Stimulated activated effector memory CD8-positive, alpha-beta T cell treated with anti-CD3 and anti-CD28 coated beads, Interleukin-12 subunit alpha, Interleukin-12 subunit beta, amount 100 ng/mL, for 72 hours (primary cell): ENCODE measurements around the gene KLF2.
"Not testable (repeated sequence)": the region's sequence is repeated elsewhere in the genome, so short reads cannot be mapped to it uniquely, and the experiment has no call there.

Experiments used
- ATAC-seq: fragments of 150-1000 bp; cut with Tn5 transposase; 2 replicates; pipeline ENCODE4 v1.10.0; 2021
- DNase-seq, 2 donors: peaks; one replicate each; pipeline ENCODE4 v3.0.0; 2021 to 2022; ENCODE audit warnings: low spot score in 2 of 2
- H3K27ac Mint-ChIP-seq: one replicate; pipeline ENCODE4 v1.8.0; 2022; ENCODE audit warnings: mild to moderate bottlenecking, mixed read lengths
- H3K36me3 Mint-ChIP-seq: one replicate; pipeline ENCODE4 v1.8.0; 2022; ENCODE audit warnings: mild to moderate bottlenecking, mixed read lengths
- H3K4me1 Mint-ChIP-seq: one replicate; pipeline ENCODE4 v1.8.0; 2022; ENCODE audit warnings: mixed read lengths
- H3K4me3 Mint-ChIP-seq: one replicate; pipeline ENCODE4 v1.8.0; 2022; ENCODE audit warnings: mild to moderate bottlenecking, mixed read lengths
- H3K9me3 Mint-ChIP-seq: one replicate; pipeline ENCODE4 v1.8.0; 2022; ENCODE audit warnings: mixed read lengths

The KLF2 gene

GRCh38 chr19:16298334-16298733 lies 26.3 kb upstream of the KLF2 start:
- Mint-ChIP-seq H3K4me3 (no peak overlapping the region), H3K27ac (no peak overlapping the region), H3K4me1 (no peaks in the 10 kb centered on the region)

GRCh38 chr19:16301999-16302694 lies 22.5 kb upstream of the KLF2 start:
- Mint-ChIP-seq H3K27ac (no peak overlapping the region), H3K9me3 (no peaks in the 10 kb centered on the region), H3K36me3 (no peaks in the 10 kb centered on the region), H3K4me3 (no peak overlapping the region), H3K4me1 (no peaks in the 10 kb centered on the region)
- ATAC-seq: no peak
- no peak for DNase-seq

More at GRCh38 chr19:16298334-16298733, 26.3 kb upstream of the KLF2 start:
- no peaks in the 10 kb centered on the region for H3K9me3 Mint-ChIP-seq
- ATAC-seq: no peak
- no peaks in the 10 kb centered on the region for H3K36me3 Mint-ChIP-seq
- DNase-seq: no peak

GRCh38 chr19:16303755-16304154 lies 20.9 kb upstream of the KLF2 start:
- H3K9me3 Mint-ChIP-seq: no peaks in the 10 kb centered on the region
- no peak for DNase-seq
- H3K4me3 Mint-ChIP-seq: no peak overlapping the region
- no peaks in the 10 kb centered on the region for H3K4me1 Mint-ChIP-seq
- no peaks in the 10 kb centered on the region for H3K36me3 Mint-ChIP-seq
- ATAC-seq: no peak
- H3K27ac Mint-ChIP-seq: no peak overlapping the region

- DNase-seq, H3K27ac Mint-ChIP-seq, H3K4me3 Mint-ChIP-seq: not testable (repeated sequence)
Observed at GRCh38 chr19:16304511-16304910, 20.1 kb upstream of the KLF2 start.

GRCh38 chr19:16305060-16305459 lies 19.6 kb upstream of the KLF2 start:
- DNase-seq, H3K4me3 Mint-ChIP-seq, H3K27ac Mint-ChIP-seq, H3K4me1 Mint-ChIP-seq, ATAC-seq, H3K36me3 Mint-ChIP-seq, H3K9me3 Mint-ChIP-seq: not testable (repeated sequence)

More at GRCh38 chr19:16304511-16304910, 20.1 kb upstream of the KLF2 start:
- not testable (repeated sequence) for H3K36me3 Mint-ChIP-seq, H3K4me1 Mint-ChIP-seq, ATAC-seq, H3K9me3 Mint-ChIP-seq

GRCh38 chr19:16306728-16307402 lies 17.8 kb upstream of the KLF2 start:
- DNase-seq: no peak
- no peak overlapping the region for H3K4me3 Mint-ChIP-seq
- H3K9me3 Mint-ChIP-seq: no peaks in the 10 kb centered on the region
- no peak for ATAC-seq
- H3K36me3 Mint-ChIP-seq: no peaks in the 10 kb centered on the region
- no peaks in the 10 kb centered on the region for H3K4me1 Mint-ChIP-seq
- H3K27ac Mint-ChIP-seq: no peak overlapping the region

- Mint-ChIP-seq H3K36me3 (no peaks in the 10 kb centered on the region), H3K4me1 (no peaks in the 10 kb centered on the region), H3K4me3 (no peak overlapping the region), H3K9me3 (no peaks in the 10 kb centered on the region), H3K27ac (no peak overlapping the region)
- no peak for ATAC-seq
- no peak for DNase-seq
Observed at GRCh38 chr19:16308081-16308480, 16.5 kb upstream of the KLF2 start.

- Mint-ChIP-seq H3K4me3 (no peak overlapping the region), H3K27ac (no peak overlapping the region), H3K9me3 (no peaks in the 10 kb centered on the region), H3K36me3 (no peaks in the 10 kb centered on the region), H3K4me1 (no peaks in the 10 kb centered on the region)
- ATAC-seq (no peak), DNase-seq (no peak)
Observed at GRCh38 chr19:16309643-16310042, 15.0 kb upstream of the KLF2 start.

- DNase-seq (no peak), ATAC-seq (no peak)
- H3K27ac Mint-ChIP-seq: no peak overlapping the region
- H3K4me1 Mint-ChIP-seq: peaks cover 6% of the 10 kb centered on the region
- H3K4me3 Mint-ChIP-seq: no peak overlapping the region
- peaks cover 2% of the 10 kb centered on the region for H3K9me3 Mint-ChIP-seq
- H3K36me3 Mint-ChIP-seq: no peaks in the 10 kb centered on the region
Observed at GRCh38 chr19:16315825-16316505, 8.7 kb upstream of the KLF2 start.

- ATAC-seq (no peak), DNase-seq (no peak)
- H3K4me3 Mint-ChIP-seq: no peak overlapping the region
- H3K36me3 Mint-ChIP-seq: no peaks in the 10 kb centered on the region
- H3K9me3 Mint-ChIP-seq: peaks cover 2% of the 10 kb centered on the region
- peaks cover 6% of the 10 kb centered on the region for H3K4me1 Mint-ChIP-seq
- no peak overlapping the region for H3K27ac Mint-ChIP-seq
Observed at GRCh38 chr19:16316506-16316882, 8.1 kb upstream of the KLF2 start.

GRCh38 chr19:16319481-16319880 lies 5.1 kb upstream of the KLF2 start:
- peaks cover 2% of the 10 kb centered on the region for H3K9me3 Mint-ChIP-seq
- H3K4me3 Mint-ChIP-seq: no peak overlapping the region
- DNase-seq (no peak), ATAC-seq (no peak)
- peaks cover 6% of the 10 kb centered on the region for H3K4me1 Mint-ChIP-seq
- no peak overlapping the region for H3K27ac Mint-ChIP-seq
- H3K36me3 Mint-ChIP-seq: no peaks in the 10 kb centered on the region

GRCh38 chr19:16320987-16321386 lies 3.6 kb upstream of the KLF2 start:
- peaks cover 5% of the 10 kb centered on the region for H3K36me3 Mint-ChIP-seq
- H3K27ac Mint-ChIP-seq: no peak overlapping the region
- no peak for DNase-seq
- peaks cover 10% of the 10 kb centered on the region for H3K4me1 Mint-ChIP-seq
- peaks cover 2% of the 10 kb centered on the region for H3K9me3 Mint-ChIP-seq
- no peak overlapping the region for H3K4me3 Mint-ChIP-seq
- no peak for ATAC-seq

GRCh38 chr19:16325161-16325527 lies 518 bp downstream of the KLF2 start:
- H3K9me3 Mint-ChIP-seq: no peaks in the 10 kb centered on the region
- ATAC-seq: peak; percentile 5
- peak; percentile 30 to 73 for DNase-seq
- H3K4me3 Mint-ChIP-seq: peak overlapping the region; percentile 47
- H3K27ac Mint-ChIP-seq: no peak overlapping the region
- peaks cover 32% of the 10 kb centered on the region for H3K36me3 Mint-ChIP-seq
- peaks cover 46% of the 10 kb centered on the region for H3K4me1 Mint-ChIP-seq

GRCh38 chr19:16325641-16326400 lies 1.2 kb downstream of the KLF2 start:
- Mint-ChIP-seq H3K36me3 (peaks cover 32% of the 10 kb centered on the region), H3K4me1 (peaks cover 52% of the 10 kb centered on the region), H3K9me3 (no peaks in the 10 kb centered on the region), H3K4me3 (peak overlapping the region; percentile 78), H3K27ac (peak overlapping the region; percentile 83)
- ATAC-seq (no peak), DNase-seq (peak in 1 of 2 donors; percentile 62)

- Mint-ChIP-seq H3K27ac (peak overlapping the region; percentile 83), H3K4me1 (peaks cover 57% of the 10 kb centered on the region), H3K36me3 (peaks cover 32% of the 10 kb centered on the region), H3K4me3 (peak overlapping the region; percentile 78), H3K9me3 (no peaks in the 10 kb centered on the region)
- ATAC-seq: no peak
- DNase-seq: peak in 1 of 2 donors; percentile 59
Observed at GRCh38 chr19:16326401-16327168, 2.0 kb downstream of the KLF2 start.
